SK-N-SH treated with all-trans-retinoic acid at 6 μM for 48 hours (cell line): ENCODE results near the gene SEC14L1.

Experiments
- ATAC-seq: fragments of 200-7000 bp; cut with Tn5 transposase; 3 replicates; pipeline ENCODE4 v1.9.1; 2020; ENCODE audit warnings: mild to moderate bottlenecking, moderate library complexity
- ARNTL ChIP-seq: fragments of 450-650 bp; formaldehyde crosslinking; IDR thresholded peaks from 2 replicates; pipeline ENCODE4 v1.5.0; 2020; ENCODE audit warnings: low read depth, mild to moderate bottlenecking, moderate library complexity, borderline replicate concordance
- BACH2 ChIP-seq: fragments of 250-450 bp; sonication (Bioruptor Pico); IDR thresholded peaks from 2 replicates; pipeline ENCODE4 v1.9.0; 2021; ENCODE audit warnings: mild to moderate bottlenecking, borderline replicate concordance
- CSDC2 ChIP-seq: fragments of 250-450 bp; sonication (Bioruptor Pico); IDR thresholded peaks from 2 replicates; pipeline ENCODE4 v1.5.0; 2020; ENCODE audit warnings: mild to moderate bottlenecking, moderate library complexity
- CSRNP3 ChIP-seq: fragments of 250-450 bp; sonication (Bioruptor Pico); IDR thresholded peaks from 2 replicates; pipeline ENCODE4 v1.5.1; 2021; ENCODE audit warnings: mild to moderate bottlenecking, moderate library complexity
- ESRRG ChIP-seq: fragments of 250-450 bp; sonication (Bioruptor Pico); IDR thresholded peaks from 2 replicates; pipeline ENCODE4 v1.6.1; 2021; ENCODE audit warnings: mild to moderate bottlenecking
- GLIS3 ChIP-seq: fragments of 250-450 bp; sonication (Bioruptor Pico); IDR thresholded peaks from 2 replicates; pipeline ENCODE4 v1.5.0; 2020; ENCODE audit warnings: mild to moderate bottlenecking, moderate library complexity
- ISL1 ChIP-seq: fragments of 250-450 bp; sonication (Bioruptor Pico); IDR thresholded peaks from 2 replicates; pipeline ENCODE4 v2.1.2; 2022; ENCODE audit warnings: mild to moderate bottlenecking, moderate library complexity
- OSR1 ChIP-seq: fragments of 250-450 bp; sonication (Bioruptor Pico); IDR thresholded peaks from 2 replicates; pipeline ENCODE4 v1.8.0; 2022; ENCODE audit warnings: moderate library complexity, mild to moderate bottlenecking, inconsistent platforms
- PATZ1 ChIP-seq: fragments of 250-450 bp; sonication (Bioruptor Pico); IDR thresholded peaks from 2 replicates; pipeline ENCODE4 v1.8.0; 2020; ENCODE audit warnings: mild to moderate bottlenecking, moderate library complexity, borderline replicate concordance
- POU6F1 ChIP-seq: fragments of 250-450 bp; sonication (Bioruptor Pico); IDR thresholded peaks from 2 replicates; pipeline ENCODE4 v1.8.0; 2021; ENCODE audit warnings: low read depth, mild to moderate bottlenecking, moderate library complexity, borderline replicate concordance
- PPARA ChIP-seq: fragments of 250-450 bp; sonication (Bioruptor Pico); IDR thresholded peaks from 2 replicates; pipeline ENCODE4 v1.5.0; 2020; ENCODE audit warnings: mild to moderate bottlenecking, borderline replicate concordance
- RARB ChIP-seq: fragments of 250-450 bp; sonication (Bioruptor Pico); IDR thresholded peaks from 2 replicates; pipeline ENCODE4 v1.8.0; 2021; ENCODE audit warnings: mild to moderate bottlenecking, moderate library complexity
- SNAI2 ChIP-seq: fragments of 250-450 bp; sonication (Bioruptor Pico); IDR thresholded peaks from 2 replicates; pipeline ENCODE4 v1.5.0; 2020; ENCODE audit warnings: mild to moderate bottlenecking, moderate library complexity
- TOX ChIP-seq: fragments of 250-450 bp; sonication (Bioruptor Pico); IDR thresholded peaks from 2 replicates; pipeline ENCODE4 v1.8.0; 2021; ENCODE audit warnings: mild to moderate bottlenecking, moderate library complexity, borderline replicate concordance
- ZC3H10 ChIP-seq: fragments of 250-450 bp; sonication (Bioruptor Pico); IDR thresholded peaks from 2 replicates; pipeline ENCODE4 v1.5.1; 2021; ENCODE audit warnings: mild to moderate bottlenecking, moderate library complexity
- ZFP3 ChIP-seq: fragments of 250-450 bp; sonication (Bioruptor Pico); IDR thresholded peaks from 2 replicates; pipeline ENCODE4 v1.5.0; 2020; ENCODE audit warnings: mild to moderate bottlenecking, moderate library complexity
- ZFP30 ChIP-seq: fragments of 450-650 bp; formaldehyde crosslinking; IDR thresholded peaks from 2 replicates; pipeline ENCODE4 v1.5.0; 2022; ENCODE audit warnings: mild to moderate bottlenecking, moderate library complexity
- ZNF565 ChIP-seq: fragments of 450-650 bp; formaldehyde crosslinking; conservative IDR thresholded peaks from 2 replicates; pipeline ENCODE4 v1.5.0; 2020; ENCODE audit warnings: low read depth, mild to moderate bottlenecking, moderate library complexity
- ZNF70 ChIP-seq: fragments of 450-650 bp; formaldehyde crosslinking; IDR thresholded peaks from 2 replicates; pipeline ENCODE4 v1.5.0; 2020; ENCODE audit warnings: mild to moderate bottlenecking, moderate library complexity
- ZNF8 ChIP-seq: fragments of 450-650 bp; formaldehyde crosslinking; IDR thresholded peaks from 2 replicates; pipeline ENCODE4 v1.5.0; 2020; ENCODE audit warnings: mild to moderate bottlenecking, moderate library complexity
- TF ChIP-seq, protein P1 (sequence below): fragments of 250-450 bp; sonication (Bioruptor Pico); IDR thresholded peaks from 2 replicates; pipeline ENCODE4 v1.5.1; 2020; ENCODE audit warnings: low read depth, mild to moderate bottlenecking, moderate library complexity
- TF ChIP-seq, protein P2 (sequence below): fragments of 250-450 bp; sonication (Bioruptor Pico); IDR thresholded peaks from 2 replicates; pipeline ENCODE4 v1.5.0; 2020; ENCODE audit warnings: mild to moderate bottlenecking, moderate library complexity

SEC14L1 gene

GRCh38 chr17:77209330-77209748 is 68.6 kb downstream of the SEC14L1 start:
- TF ChIP-seq, protein P1, sequence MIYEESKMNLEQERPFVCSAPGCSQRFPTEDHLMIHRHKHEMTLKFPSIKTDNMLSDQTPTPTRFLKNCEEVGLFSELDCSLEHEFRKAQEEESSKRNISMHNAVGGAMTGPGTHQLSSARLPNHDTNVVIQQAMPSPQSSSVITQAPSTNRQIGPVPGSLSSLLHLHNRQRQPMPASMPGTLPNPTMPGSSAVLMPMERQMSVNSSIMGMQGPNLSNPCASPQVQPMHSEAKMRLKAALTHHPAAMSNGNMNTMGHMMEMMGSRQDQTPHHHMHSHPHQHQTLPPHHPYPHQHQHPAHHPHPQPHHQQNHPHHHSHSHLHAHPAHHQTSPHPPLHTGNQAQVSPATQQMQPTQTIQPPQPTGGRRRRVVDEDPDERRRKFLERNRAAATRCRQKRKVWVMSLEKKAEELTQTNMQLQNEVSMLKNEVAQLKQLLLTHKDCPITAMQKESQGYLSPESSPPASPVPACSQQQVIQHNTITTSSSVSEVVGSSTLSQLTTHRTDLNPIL (CRISPR knock-in tag), result no peak
- no peak for TF ChIP-seq PPARA (CRISPR knock-in tag)
- no peak for TF ChIP-seq ZC3H10
- no peak for TF ChIP-seq ZNF8
- TF ChIP-seq POU6F1 (CRISPR knock-in tag), result no peak
- no peak for TF ChIP-seq ZNF565
- no peak for TF ChIP-seq ISL1 (CRISPR knock-in tag)
- TF ChIP-seq TOX, result no peak
- TF ChIP-seq, protein P2, sequence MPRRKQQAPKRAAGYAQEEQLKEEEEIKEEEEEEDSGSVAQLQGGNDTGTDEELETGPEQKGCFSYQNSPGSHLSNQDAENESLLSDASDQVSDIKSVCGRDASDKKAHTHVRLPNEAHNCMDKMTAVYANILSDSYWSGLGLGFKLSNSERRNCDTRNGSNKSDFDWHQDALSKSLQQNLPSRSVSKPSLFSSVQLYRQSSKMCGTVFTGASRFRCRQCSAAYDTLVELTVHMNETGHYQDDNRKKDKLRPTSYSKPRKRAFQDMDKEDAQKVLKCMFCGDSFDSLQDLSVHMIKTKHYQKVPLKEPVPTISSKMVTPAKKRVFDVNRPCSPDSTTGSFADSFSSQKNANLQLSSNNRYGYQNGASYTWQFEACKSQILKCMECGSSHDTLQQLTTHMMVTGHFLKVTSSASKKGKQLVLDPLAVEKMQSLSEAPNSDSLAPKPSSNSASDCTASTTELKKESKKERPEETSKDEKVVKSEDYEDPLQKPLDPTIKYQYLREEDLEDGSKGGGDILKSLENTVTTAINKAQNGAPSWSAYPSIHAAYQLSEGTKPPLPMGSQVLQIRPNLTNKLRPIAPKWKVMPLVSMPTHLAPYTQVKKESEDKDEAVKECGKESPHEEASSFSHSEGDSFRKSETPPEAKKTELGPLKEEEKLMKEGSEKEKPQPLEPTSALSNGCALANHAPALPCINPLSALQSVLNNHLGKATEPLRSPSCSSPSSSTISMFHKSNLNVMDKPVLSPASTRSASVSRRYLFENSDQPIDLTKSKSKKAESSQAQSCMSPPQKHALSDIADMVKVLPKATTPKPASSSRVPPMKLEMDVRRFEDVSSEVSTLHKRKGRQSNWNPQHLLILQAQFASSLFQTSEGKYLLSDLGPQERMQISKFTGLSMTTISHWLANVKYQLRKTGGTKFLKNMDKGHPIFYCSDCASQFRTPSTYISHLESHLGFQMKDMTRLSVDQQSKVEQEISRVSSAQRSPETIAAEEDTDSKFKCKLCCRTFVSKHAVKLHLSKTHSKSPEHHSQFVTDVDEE (CRISPR knock-in tag), result no peak
- no peak for TF ChIP-seq GLIS3
- no peak for TF ChIP-seq ARNTL (CRISPR knock-in tag)
- ATAC-seq, result no peak

DNA sequence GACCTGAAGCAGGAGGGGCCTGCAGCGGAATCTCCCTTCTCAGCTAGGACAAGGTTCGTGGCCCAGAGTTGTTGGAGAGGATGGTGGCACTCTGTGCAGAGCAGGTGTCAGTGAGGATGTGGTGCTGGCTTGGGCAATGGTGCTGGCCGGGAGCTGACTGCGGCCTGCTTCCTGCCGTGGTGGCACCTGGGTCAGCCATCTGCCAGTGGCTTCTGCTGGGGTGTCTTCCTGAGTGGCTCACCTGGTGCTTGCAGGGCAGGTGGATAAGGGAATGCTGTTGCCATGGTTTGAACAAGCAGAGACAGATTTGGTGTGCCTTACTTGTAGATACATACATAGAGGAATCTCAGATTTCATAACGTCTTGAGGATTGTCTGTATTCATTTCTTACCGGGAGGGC is 69.6 kb downstream of the SEC14L1 start:
- no peak for ATAC-seq
- TF ChIP-seq PPARA (CRISPR knock-in tag) (no peak), CSRNP3 (CRISPR knock-in tag) (no peak), BACH2 (no peak), ZFP30 (CRISPR knock-in tag) (no peak)
- TF ChIP-seq, protein P1 (CRISPR knock-in tag), result no peak

DNA sequence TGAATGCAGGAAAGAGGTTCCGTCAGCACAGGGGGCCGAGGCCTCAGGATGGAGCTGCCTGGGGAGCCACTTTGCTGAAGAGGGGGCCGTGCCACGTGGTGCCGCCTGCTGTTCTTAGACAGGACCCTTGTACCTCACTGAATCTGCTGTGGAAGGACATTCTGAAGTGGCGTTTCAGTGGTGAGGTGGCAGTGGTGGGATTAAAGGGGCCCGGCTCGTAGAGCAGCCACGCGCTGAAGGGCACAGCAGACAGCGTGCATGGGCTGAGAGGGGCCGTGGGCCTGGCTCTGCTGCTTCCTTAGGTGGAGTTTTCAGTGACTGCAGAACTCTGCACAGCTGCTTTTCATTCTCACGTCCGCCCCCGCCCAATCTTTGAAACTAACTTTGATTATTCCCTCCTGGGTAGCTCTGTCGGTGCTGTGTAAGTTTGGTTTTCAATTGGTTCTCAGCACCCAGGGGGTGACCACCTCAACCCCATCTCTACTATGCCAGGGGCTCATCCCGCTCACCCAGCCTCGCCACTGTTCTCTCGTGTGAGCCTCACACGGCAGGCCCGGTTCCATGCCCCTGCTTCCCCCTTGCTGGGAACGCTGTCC is 70.3 kb downstream of the SEC14L1 start:
- TF ChIP-seq RARB (CRISPR knock-in tag), result no peak
- TF ChIP-seq, all 23 proteins: peak for 0
- no peak for ATAC-seq

DNA sequence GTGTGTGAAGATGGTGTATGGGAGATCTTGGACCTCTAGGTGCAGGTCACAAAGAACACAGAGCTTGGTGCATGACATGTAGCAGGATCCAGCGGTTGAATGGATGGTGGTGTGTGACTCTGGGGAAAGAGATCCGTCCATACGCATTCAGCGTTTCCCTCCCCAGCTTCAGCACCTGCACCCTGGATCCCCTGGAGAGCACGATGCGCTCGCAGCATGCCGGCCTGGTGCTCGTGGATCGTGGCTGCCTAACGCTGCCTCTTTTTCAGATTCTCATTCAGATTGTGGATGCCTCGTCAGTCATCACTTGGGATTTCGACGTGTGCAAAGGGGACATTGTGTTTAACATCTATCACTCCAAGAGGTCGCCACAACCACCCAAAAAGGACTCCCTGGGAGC is 70.9 kb downstream of the SEC14L1 start:
- no peak for ATAC-seq
- TF ChIP-seq, protein P1 (CRISPR knock-in tag), result no peak
- no peak for TF ChIP-seq BACH2
- no peak for TF ChIP-seq PATZ1 (CRISPR knock-in tag)
- TF ChIP-seq ZNF565, result no peak
- TF ChIP-seq CSDC2, result no peak
- no peak for TF ChIP-seq ZFP3 (CRISPR knock-in tag)
- no peak for TF ChIP-seq GLIS3
- no peak for TF ChIP-seq CSRNP3 (CRISPR knock-in tag)
- no peak for TF ChIP-seq ISL1 (CRISPR knock-in tag)
- no peak for TF ChIP-seq SNAI2 (CRISPR knock-in tag)
- no peak for TF ChIP-seq RARB (CRISPR knock-in tag)
- no peak for TF ChIP-seq PPARA (CRISPR knock-in tag)
- TF ChIP-seq ZNF70 (CRISPR knock-in tag), result no peak
- TF ChIP-seq ZFP30 (CRISPR knock-in tag), result no peak
- no peak for TF ChIP-seq ZNF8
- no peak for TF ChIP-seq ESRRG (CRISPR knock-in tag)
- no peak for TF ChIP-seq OSR1
